ENCODE measurements around the gene ZNF326. TPM values are rescaled to one million over a fixed set of nuclear protein-coding genes. Genes with fewer than 3 reads are reported as not detected.

ZNF326 gene
- total and polyA plus RNA-seq, 10 of the 15 experiments (the other 5 are each of a cell fraction or from before 2014, with no cell fraction given): 7.1 to 29.4 (median 21.9) TPM

DNA sequence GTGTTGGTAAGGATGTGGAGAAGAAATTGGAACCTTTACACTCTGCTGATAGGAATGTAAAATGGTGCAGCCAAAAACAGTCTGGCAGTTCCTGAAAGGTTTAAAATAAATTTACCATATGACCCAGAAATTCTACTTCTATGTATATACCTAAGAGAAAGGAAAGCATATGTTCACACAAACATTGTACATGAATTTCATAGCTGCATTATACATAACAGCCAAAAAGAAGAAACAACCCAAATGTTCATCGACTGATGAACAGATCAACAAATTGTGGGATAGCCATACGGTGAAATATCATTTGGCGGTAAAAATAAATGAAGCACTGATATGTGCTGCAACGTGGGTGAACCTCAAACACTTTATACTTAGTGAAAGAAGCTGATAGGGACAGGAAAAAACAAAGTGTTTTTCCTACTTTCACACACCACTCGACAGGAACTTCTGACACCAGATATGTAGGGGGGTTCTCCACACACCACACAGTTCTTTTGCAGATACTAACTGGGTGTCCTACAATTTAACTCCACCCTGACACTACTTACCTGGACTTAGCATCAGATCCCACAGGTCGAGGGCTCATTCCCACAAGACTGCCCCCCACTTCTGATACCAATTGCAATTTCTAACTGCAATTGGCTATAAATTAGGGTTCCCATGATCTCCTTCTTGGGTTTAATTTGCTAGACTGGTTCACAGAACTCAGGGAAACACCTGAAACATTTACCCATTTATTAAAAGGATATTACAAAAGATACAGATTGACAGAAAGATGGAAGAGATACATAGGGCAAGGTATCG is 35.9 kb upstream of the ZNF326 start (continued):
- TF ChIP-seq, protein P1, sequence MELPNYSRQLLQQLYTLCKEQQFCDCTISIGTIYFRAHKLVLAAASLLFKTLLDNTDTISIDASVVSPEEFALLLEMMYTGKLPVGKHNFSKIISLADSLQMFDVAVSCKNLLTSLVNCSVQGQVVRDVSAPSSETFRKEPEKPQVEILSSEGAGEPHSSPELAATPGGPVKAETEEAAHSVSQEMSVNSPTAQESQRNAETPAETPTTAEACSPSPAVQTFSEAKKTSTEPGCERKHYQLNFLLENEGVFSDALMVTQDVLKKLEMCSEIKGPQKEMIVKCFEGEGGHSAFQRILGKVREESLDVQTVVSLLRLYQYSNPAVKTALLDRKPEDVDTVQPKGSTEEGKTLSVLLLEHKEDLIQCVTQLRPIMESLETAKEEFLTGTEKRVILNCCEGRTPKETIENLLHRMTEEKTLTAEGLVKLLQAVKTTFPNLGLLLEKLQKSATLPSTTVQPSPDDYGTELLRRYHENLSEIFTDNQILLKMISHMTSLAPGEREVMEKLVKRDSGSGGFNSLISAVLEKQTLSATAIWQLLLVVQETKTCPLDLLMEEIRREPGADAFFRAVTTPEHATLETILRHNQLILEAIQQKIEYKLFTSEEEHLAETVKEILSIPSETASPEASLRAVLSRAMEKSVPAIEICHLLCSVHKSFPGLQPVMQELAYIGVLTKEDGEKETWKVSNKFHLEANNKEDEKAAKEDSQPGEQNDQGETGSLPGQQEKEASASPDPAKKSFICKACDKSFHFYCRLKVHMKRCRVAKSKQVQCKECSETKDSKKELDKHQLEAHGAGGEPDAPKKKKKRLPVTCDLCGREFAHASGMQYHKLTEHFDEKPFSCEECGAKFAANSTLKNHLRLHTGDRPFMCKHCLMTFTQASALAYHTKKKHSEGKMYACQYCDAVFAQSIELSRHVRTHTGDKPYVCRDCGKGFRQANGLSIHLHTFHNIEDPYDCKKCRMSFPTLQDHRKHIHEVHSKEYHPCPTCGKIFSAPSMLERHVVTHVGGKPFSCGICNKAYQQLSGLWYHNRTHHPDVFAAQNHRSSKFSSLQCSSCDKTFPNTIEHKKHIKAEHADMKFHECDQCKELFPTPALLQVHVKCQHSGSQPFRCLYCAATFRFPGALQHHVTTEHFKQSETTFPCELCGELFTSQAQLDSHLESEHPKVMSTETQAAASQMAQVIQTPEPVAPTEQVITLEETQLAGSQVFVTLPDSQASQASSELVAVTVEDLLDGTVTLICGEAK (IDR thresholded peaks at IDR 0.05; ENCODE audit: borderline replicate concordance): no peak
- no peak for TF ChIP-seq SRF (IDR thresholded peaks at IDR 0.05; ENCODE audit: low read depth in 2 of 2, low read length in 2 of 2)

DNA sequence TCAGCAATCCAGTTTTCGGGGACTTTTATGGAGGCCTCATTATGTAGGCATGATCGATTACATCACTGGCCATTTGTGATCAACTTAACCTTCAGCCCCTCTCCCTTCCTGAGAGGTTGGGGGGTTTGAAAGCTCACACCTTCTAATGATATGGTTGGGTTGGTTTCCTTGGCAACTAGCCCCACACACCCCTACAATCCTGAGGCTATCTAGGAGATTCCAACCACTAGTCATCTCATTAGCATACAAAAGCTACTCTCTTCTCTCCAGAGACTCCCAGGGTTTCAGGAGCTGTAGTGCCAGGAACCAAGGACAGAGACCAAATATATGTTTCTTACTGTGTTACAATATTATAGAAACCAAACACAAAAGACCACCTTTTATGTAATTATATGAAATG is 35.2 kb upstream of the ZNF326 start:
- POLR2A ChIA-PET: no interaction called here
- SMC1A ChIA-PET (ENCODE audit: uncharacterized antibody, unreplicated experiment): interaction anchor here (1.0 kb wide), 1 partner anchor 18 kb away, joined by 3 read pairs; no protein-coding TSS in a partner anchor
- TF ChIP-seq SMAD5 (IDR thresholded peaks at IDR 0.05; ENCODE audit: low read depth): no peak
- TF ChIP-seq NFYB (IDR thresholded peaks at IDR 0.05; ENCODE audit: insufficient read depth, low read depth, low read length): no peak
- TF ChIP-seq ZNF622 (IDR thresholded peaks at IDR 0.05): no peak
- no peak for TF ChIP-seq TAF1 (IDR thresholded peaks at IDR 0.05; ENCODE audit: borderline replicate concordance, low read depth, low read length)
- TF ChIP-seq RFX5 (IDR thresholded peaks at IDR 0.05; ENCODE audit: low read depth, low read length): no peak
- TF ChIP-seq SPI1 (IDR thresholded peaks at IDR 0.05; ENCODE audit: borderline replicate concordance, insufficient read depth, low read depth, low read length): no peak
- TF ChIP-seq POLR2AphosphoS5 (IDR thresholded peaks at IDR 0.05; ENCODE audit: low read length): no peak
- no peak for TF ChIP-seq ATF7 (IDR thresholded peaks at IDR 0.05; ENCODE audit: low read depth)
- TF ChIP-seq CBX5 (IDR thresholded peaks at IDR 0.05; ENCODE audit: low read depth): no peak
- TF ChIP-seq POLR2A (IDR thresholded peaks at IDR 0.05; ENCODE audit: low read depth, low read length): no peak
- TF ChIP-seq NR2C1 (IDR thresholded peaks at IDR 0.05): no peak
- TF ChIP-seq SRF (IDR thresholded peaks at IDR 0.05; ENCODE audit: low read depth in 2 of 2, low read length in 2 of 2): no peak
- TF ChIP-seq, protein P2, sequence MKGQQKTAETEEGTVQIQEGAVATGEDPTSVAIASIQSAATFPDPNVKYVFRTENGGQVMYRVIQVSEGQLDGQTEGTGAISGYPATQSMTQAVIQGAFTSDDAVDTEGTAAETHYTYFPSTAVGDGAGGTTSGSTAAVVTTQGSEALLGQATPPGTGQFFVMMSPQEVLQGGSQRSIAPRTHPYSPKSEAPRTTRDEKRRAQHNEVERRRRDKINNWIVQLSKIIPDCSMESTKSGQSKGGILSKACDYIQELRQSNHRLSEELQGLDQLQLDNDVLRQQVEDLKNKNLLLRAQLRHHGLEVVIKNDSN (IDR thresholded peaks at IDR 0.05; ENCODE audit: borderline replicate concordance, extremely low read length, insufficient read depth, low read depth, low read length): no peak
- TF ChIP-seq CBFB (IDR thresholded peaks at IDR 0.05; ENCODE audit: low read depth): no peak
- no peak for TF ChIP-seq BACH1 (IDR thresholded peaks at IDR 0.05; ENCODE audit: borderline replicate concordance)
- TF ChIP-seq, protein P3, sequence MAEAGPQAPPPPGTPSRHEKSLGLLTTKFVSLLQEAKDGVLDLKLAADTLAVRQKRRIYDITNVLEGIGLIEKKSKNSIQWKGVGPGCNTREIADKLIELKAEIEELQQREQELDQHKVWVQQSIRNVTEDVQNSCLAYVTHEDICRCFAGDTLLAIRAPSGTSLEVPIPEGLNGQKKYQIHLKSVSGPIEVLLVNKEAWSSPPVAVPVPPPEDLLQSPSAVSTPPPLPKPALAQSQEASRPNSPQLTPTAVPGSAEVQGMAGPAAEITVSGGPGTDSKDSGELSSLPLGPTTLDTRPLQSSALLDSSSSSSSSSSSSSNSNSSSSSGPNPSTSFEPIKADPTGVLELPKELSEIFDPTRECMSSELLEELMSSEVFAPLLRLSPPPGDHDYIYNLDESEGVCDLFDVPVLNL (IDR thresholded peaks at IDR 0.05; ENCODE audit: low read depth, low read length): no peak
- no TSS peak for BruUV-seq (replicated peaks)
- 67% methylated on average over 2 of the region's 2 CpGs for WGBS (ENCODE audit: insufficient coverage, insufficient replicate concordance, low lambda C conversion rate, missing lambda C conversion rate)
- in situ Hi-C loops (cut with MboI) (no loop called here), intact Hi-C loops (cut with micrococcal nuclease; ENCODE audit: unreplicated experiment) (no loop called here)
- Histone ChIP-seq H3K4me3 (no peak overlapping the region), H3K4me2 (ENCODE audit: control insufficient read depth, insufficient read depth) (no peak overlapping the region), H3K4me1 (ENCODE audit: control insufficient read depth, insufficient read depth, low read length) (peaks cover 10% of the 10 kb centered on the region), H3K36me3 (ENCODE audit: control insufficient read depth in 2 of 2, insufficient read depth in 2 of 2, low read length in 1 of 2) (no peaks in the 10 kb centered on the region), H3K27ac (ENCODE audit: control insufficient read depth, insufficient read depth) (no peak overlapping the region), H3K9me3 (replicated peaks; ENCODE audit: control insufficient read depth, insufficient read depth, low read length) (peaks cover 4% of the 10 kb centered on the region; the same call in 2 of the 3 replicates), H2AFZ (ENCODE audit: control insufficient read depth, low read depth, low read length) (no peak overlapping the region), H3K9ac (ENCODE audit: control insufficient read depth, insufficient read depth, low read length) (no peak overlapping the region), H3K79me2 (ENCODE audit: control insufficient read depth, insufficient read depth, low read length) (no peaks in the 10 kb centered on the region), H3K27me3 (replicated peaks in 1 of 2; ENCODE audit: control insufficient read depth in 2 of 2, insufficient read depth in 2 of 2, low read length in 1 of 2) (no peaks in the 10 kb centered on the region), H4K20me1 (ENCODE audit: control insufficient read depth, insufficient read depth) (no peaks in the 10 kb centered on the region)
- CTCF ChIA-PET: interaction anchor here (1.3 kb wide), 1 partner anchor 27 kb away, joined by 3 read pairs; no protein-coding TSS in a partner anchor
- no peak for ATAC-seq
- DNase-seq (ENCODE audit: low read depth, low spot score): no peak
- RAD21 ChIA-PET (ENCODE audit: unreplicated experiment): no interaction called here
- FAIRE-seq: no peak
